NCI-H345 (cell line): ENCODE data around the gene IFIT1B.
"Not testable (repeated sequence)": the region's sequence is repeated elsewhere in the genome, so short reads cannot be mapped to it uniquely, and the experiment has no call there.

Experiments used
- DNase-seq: peaks from one replicate; lab custom pipeline; 2025; lab: John Stamatoyannopoulos, UW

IFIT1B gene, protein sequence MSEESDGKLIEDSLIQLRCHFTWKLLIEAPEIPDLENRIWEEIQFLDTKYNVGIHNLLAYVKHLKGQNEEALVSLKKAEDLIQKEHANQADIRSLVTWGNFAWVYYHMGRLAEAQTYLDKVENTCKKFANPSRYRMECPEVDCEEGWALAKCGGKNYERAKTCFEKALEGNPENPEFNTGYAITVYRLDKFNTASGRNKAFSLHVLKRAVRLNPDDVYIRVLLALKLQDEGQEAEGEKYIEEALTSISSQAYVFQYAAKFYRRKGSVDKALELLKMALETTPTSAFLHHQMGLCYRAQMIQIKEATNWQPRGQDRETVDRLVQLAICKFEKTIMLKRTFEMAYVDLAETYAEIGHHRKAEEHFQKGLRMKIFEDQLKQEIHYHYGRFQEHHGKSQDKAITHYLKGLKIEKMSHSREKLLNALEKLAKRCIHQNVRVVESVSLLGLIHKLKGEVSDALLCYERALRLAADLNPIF

DNA sequence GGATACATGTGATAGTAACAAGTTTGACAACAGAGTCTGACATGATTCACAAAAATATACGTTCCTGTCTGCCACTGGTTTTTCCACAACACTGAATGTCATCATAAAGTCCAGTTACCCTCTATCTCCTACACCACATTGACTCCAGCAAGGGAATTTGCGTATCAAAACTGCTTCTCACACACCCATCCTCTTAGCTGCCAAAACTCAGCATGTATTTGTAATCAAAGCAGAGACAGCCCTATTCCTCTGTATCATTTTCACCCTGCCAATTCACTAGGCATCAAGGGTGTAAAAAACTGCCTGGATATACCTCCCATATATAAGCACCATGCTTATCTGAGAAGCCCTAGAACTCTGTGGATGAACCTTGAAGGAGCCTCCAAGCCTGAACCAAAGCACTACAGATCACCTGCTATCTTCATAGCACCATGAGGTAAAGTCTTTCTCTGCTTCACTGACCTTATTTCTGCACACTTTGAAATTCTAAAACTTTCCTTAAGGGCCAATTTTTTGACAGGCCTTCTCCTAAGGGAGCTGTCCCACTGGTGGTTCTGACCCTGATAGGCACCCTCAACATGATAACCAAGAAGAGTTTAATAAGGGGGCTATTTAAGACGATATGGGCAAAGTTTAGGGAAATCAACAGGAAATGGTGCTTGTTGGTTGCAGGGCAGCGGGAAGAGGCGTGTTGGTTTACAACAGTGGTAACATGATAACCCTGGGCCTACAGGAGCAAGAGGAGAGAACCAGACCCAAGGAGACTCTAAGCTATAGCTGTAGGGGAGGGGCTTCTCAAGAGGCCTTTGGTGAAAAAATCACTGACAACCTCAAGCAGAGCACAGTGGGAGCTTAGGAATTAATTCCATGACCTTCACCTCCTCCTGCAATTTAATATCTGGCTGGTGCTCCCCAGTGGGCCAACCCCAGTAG is at the start of gene IFIT1B:
Gene IFIT1B (plus strand): TSS at position 352 of the 933 bp plus-strand sequence. CDS start 80 bp downstream, at position 432.
- DNase-seq: no peak

DNA sequence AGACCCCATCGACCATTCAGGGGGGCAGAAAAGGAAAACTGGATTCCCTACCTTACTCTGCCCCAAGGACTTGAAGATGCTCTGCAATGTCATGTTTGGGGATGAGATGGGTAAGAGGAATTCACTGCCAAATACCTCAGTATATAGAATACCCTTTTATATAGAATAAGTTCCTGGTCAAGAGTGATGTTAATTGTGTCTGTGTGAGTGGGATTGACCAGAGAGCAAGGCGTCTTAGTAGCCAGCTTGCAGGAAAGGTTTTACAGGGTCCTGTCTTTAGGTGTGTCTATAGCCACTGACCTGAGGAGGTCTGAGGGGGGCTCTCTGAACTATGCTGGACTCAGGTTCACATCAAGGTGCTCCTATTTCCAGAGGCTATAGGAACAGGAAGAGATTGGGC is 48.7 kb upstream of the IFIT1B start:
- DNase-seq: no peak

DNA sequence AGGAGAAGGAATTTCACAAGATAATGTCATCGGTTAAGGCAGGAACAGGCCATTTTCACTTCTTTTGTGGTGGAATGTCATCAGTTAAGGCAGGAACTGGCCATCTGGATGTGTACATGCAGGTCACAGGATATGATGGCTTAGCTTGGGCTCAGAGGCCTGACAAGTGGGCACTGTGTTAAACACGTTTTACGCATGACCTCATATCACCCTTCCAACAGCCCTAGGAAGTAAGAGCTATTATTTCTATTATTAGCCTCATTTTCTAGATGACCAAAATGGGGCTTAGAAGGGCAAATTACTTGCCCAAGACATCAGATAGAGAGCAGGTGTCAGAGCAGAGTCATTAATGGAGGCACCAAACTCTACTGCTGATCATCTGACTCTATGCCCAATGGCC is 47.8 kb upstream of the IFIT1B start:
- not testable (repeated sequence) for DNase-seq

DNA sequence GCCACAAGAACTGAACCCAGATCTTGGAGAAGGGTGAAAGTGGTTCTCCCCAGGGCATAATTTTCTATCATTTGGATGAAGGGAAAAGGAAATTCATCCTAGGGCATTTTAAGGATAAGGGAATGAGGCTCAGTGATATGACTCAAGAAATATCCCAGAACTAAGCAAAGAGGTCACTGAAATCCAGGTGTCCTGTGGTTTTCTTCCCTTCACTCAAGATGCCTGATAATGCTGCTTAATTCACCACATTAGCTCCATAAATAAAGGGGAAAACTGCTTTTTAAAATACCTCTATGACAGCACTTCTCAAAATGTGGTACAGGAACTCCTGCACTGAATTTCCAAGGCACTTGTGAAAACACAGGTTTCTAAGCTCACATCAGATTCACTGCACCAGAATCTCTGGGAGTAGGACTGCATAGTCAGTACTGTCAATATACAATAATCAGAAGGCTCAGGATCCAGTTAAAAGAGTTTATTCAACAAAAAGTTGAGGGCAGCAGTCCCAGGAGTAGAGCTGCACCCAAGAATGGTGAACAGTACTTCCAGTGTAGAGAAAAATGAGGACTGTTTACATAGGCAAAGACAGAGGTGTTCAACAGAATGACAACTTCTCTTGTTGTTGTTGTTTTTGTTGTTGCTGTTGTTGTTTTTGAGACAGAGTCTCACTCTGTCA is 47.2 kb upstream of the IFIT1B start:
- no peak for DNase-seq

DNA sequence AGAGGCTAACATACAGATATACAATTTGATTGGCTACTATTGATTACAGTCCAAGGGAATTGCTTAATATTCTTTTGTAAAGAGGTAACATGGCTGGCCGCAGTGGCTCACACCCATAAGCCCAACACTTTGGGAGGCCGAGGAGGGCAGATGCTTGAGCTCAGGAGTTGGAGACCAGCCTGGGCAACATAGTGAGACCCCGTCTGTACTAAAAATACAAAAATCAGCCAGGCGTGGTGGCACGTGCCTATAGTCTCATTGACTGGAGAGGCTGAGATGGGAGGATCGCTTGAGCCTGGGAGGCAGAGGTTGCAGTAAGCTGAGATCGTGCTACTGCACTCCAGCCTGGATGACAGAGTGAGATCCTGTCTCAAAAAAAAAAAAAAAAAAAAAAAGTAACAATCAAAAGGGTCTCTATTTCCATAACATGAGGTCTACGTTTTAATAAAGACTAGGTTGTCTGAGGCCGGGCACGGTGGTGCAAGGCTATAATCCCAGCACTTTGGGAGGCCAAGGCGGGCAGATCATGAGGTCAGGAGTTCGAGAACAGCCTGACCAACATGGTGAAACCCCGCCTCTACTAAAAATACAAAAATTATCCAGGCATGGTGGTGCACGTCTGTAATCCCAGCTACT is 46.3 kb upstream of the IFIT1B start:
- DNase-seq: not testable (repeated sequence)

DNA sequence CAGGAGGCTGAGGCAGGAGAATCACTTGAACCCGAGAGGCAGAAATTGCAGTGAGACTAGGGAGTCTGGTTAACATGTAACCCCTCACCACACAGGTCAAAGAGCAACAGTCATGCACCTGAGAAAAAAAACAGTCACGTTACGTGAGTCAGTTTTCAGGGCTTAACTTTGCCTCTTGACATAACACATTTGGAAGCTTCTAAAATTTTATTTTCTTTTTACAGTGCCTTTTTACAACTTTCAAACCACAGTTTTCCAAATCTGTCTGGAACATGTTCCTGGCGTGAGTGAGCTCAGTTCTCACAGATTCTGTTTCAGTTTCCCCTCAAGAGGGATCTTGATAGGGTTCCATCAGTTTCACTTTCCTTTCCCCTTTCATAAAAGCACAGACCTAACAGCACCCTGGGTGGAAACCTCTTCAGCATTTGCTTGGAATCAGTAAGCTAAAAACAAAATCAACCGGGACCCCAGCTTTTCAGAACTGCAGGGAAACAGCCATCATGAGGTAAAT is 45.7 kb upstream of the IFIT1B start:
- DNase-seq: no peak

DNA sequence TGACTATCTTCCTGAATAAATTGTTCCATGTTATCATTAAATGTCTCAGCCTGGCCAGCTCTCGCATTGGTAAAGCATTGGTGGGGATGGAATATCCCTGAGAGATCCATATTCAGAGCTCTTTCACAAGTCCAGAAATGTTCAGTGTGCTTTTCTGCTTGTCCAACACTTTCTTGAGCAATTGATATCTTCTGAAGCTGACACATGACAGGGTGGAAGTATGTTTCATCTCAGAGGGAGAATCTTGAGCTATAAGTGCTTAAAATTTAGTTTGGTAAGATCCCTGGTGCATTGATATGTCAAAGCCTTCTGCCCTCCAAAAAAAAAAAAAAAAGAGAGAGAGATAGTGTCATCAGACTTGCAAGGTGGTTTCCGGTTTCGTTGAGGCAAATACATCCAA is 42.6 kb upstream of the IFIT1B start:
- DNase-seq: no peak

DNA sequence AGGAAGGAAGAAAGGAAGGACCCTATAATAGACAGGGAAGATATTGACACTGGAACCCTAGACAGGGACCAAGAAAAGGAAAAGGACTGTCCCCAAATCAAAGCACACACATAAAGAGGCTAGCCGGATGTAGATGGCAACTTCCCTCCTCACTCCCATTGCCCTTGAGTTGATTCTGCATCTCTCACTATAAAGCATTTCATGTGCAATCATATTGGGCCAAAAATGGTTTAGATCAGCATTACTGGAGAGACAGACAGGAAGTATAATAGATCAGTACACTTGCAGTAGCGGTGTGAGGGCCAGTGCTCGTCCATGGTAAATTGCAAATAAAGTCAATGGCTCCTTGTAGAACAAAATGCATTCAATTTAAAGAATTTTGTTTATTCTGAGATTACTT is 41.6 kb upstream of the IFIT1B start:
- no peak for DNase-seq

DNA sequence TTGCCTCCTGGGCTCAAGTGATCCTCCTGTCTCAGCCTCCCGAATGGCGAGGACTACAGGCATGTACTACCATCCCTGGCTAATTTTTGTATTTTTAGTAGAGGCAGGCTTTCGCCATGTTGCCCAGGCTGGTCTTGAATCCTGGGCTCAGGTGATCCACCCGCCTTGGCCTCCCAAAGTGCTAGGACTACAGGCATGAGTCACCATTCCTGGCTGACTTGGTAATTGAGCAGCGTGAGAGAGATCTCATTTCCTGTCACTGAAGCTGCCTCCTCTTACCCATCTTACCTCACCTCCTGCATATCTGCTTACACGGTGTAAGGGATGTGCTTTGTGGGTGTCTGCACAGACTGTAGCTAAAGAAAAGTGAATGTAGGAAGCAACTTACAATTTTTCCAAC is 40.4 kb upstream of the IFIT1B start:
- no peak for DNase-seq

DNA sequence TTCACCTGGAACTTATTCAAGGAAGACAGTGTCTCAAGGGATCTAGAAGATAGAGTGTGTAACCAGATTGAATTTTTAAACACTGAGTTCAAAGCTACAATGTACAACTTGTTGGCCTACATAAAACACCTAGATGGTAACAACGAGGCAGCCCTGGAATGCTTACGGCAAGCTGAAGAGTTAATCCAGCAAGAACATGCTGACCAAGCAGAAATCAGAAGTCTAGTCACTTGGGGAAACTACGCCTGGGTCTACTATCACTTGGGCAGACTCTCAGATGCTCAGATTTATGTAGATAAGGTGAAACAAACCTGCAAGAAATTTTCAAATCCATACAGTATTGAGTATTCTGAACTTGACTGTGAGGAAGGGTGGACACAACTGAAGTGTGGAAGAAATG is 39.1 kb upstream of the IFIT1B start:
- no peak for DNase-seq

DNA sequence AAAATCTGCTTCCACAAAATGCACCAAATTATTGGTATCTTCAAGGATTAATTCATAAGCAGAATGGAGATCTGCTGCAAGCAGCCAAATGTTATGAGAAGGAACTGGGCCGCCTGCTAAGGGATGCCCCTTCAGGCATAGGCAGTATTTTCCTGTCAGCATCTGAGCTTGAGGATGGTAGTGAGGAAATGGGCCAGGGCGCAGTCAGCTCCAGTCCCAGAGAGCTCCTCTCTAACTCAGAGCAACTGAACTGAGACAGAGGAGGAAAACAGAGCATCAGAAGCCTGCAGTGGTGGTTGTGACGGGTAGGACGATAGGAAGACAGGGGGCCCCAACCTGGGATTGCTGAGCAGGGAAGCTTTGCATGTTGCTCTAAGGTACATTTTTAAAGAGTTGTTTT is 38.0 kb upstream of the IFIT1B start:
- DNase-seq: no peak

DNA sequence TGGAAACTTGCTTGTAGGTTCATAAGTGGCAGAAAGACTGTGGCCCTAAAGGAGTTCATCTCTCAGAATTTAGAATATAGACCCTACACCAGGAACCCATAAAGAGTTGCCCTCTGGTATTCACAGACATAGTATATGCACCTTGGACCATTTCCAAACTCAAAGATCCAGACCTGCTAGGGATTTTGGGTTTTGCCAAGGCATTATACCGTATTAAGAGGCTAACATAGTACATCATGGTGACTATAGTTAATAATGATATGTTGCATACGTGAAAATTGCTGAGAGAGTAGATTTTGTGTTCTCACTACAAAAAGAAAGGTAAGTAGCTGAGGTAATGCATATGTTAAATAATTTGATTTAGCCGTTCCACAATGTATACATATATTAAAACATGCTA is 36.2 kb upstream of the IFIT1B start:
- DNase-seq: no peak

DNA sequence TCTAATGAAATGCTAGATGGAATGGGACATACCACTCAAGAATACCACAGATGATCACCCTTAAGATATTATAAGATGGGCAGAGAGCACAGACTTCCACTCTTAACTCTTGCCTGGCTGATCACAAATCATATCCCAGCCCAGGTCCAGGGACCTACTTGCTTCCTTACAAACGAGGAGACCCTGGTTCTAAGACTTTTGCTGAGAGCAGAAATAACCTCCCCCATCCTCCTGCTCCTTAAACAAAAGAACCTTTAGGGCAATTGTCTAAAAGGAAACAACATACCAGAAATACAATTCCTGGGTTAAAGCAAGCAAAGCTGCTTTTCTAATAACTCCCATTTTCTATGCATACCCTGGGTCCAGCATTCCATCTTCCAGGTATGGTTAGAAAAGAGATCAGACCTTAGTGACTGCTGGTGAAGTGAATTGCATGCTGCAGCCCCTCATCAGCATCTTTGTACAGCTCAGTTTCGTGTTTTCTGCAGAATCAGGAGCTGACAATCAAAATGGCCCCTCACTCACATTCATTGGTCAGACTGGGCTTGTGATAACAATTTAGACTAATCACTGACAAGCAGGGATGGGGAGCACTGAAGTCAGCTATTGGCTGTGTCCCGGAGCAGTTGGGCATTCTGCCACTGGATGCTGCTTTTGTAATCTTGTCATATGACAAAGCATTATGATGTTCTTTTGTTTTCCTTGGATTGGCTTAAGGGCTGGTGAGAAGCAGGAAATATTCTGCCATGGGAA is 35.5 kb upstream of the IFIT1B start:
- no peak for DNase-seq

DNA sequence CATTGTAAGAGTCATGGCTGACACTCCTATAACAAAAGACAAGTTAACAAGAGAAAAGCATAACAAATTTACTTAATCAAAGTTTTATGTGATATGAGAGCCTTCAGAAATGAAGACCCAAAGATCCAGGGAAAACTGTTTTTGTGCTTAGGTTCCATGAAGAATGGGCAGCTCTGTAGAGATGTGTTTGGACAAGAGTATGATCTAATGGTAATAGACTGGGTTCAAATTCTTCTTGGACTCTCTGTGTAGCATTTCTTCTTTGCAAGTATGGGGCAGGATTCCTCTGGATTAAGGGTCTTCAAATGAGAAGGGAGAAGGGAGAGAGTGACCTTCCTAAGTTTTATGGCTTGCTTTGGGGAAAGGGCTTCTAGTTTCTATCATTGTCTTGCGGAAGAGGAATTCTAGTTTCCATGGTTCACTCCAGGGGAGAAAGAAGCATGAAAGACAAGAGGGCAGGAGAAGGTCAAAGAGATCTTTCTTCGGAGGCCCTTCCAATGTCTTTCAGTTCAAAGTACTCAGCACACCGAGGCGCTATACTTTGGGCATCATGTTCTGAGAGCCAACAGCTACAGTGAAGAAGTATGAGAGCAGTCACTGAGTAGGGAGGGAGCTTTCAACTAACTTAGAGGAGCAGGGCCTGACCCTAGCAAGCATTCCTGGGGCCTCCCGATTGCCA is 34.6 kb upstream of the IFIT1B start:
- DNase-seq: no peak

DNA sequence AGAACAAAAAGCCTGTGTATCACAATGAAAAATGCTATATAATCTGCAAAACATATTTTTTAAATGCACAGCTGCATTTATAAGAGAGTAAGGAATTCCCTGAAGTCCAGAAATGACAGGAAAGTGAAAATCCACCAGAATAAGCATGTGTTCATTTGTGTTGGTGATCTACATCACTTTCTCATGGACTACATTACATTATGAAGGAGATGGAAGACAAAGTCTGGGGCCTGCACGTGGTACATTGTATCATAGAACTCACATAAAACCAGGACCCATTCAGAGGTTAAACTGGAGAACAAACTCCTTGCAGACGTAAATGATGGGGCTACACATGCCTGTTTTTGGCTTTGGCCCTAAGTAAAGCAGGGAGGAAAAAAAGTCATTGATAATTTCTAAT is 33.7 kb upstream of the IFIT1B start:
- no peak for DNase-seq

DNA sequence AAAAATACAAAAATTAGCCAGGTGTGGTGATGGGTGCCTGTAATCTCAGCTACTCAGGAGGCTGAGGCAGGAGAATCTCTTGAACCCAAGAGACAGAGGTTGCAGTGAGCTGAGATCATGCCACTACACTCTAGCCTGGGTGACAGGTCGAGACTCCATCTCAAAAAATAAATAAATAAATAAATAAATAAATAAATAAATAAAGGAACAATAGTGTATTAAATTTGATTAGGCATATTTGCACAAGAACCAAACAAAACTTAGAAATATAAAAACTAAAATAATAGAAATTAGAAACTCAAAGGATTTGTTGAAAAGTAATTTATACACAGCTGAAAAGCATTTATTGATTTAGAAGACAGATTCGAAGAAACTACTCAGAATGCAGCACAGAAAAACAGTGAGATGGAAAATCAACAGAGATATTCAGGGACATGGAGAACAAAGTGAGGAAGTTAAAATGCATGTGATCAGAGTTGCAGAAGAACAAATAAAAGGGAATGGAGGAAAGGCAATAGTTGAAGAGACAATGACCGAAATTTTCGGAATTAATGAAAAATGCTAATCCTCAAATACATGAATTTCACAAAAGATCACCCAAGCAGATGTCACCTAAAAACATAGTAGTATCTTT is 32.4 kb upstream of the IFIT1B start:
- no peak for DNase-seq

DNA sequence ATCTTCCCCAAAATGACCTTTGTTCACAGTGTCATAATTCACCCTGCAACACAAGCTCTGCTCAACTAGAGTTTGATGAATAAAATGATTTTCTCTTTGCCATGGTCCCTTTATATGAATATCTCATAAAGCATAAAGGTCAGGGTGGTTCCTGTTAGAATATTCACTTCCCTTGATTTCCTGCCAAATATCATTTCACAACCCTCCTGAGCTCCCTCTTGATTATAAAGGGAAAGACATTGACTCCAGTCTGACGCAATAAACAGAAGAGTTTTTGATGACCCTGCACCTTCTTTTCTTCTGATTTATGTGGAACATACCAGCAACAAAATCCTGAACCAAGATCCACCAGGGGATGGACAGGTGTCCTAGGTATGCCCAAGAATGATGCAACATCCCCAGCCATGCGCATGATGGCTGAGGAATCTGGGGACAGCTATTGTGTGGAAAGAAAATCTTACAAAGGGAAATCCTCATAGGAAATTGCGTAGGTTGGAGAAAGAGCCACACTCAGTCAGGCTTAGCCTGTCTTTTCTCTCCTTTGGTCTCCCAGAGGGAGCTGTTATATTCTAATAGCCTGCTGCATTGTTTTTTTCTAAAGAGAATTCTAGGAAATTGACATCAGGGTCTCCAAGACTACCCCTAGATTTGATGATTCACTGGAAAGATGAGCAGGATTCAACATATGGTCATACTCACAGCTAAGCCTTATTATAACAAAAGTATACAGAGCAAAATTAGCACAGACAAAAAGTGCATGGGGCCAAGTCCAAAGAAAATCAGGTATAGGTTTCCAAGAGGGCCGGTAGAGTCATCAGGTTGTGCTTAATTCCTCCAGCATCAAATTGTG is 31.2 kb upstream of the IFIT1B start:
- DNase-seq: no peak

DNA sequence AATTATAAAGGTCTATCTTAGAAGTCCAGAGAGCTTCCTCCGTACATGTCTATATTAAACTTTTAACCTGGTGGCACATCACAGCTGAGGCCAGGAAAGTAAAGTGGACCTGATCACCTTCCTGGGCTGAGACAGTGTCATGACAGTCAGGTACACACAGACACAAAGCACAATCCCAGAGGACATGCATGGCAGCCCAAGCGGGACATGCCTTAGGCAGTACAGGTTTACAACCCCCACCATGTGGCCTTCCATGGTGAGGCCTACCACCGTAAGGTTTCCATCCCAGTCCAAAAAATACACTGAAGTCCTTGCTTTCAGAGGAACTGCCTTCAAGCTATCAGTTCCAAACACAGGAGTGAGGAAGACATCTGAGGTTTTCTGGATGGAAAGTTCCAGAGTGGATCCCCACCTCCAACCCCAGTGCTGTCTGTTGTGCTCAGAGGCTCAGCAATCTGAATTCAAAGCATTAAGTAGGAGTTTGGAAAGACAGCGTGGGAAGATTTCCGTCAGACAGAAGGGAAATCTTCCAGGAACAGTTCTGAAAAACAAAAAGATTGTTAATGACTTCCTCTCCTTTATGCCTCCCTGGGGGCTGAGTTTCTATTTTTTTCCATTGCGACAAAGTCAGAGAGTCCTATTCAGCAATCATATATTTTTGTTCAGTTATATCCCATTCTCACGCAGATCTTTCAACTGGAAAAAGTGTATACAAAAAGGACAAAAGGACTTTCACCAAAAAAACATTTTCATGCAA is 30.0 kb upstream of the IFIT1B start:
- DNase-seq: no peak
